Astrocyte of the spinal cord (primary cell): ENCODE data around the gene MEGF6.
A peak's percentile ranks its signal among the peaks of the same experiment; 100 is the strongest.

Experiments used
- DNase-seq: peaks from one replicate; pipeline ENCODE4 v3.0.0; 2011; ENCODE audit warnings: low read depth, low spot score
- H3K4me3 ChIP-seq: 2 replicates; pipeline ENCODE4 v1.5.1; 2011; ENCODE audit warnings: low read depth, mild to moderate bottlenecking, low read length, moderate library complexity
- in situ Hi-C: cut with HindIII; loops from 2 replicates; pipeline ENCODE4 v1.10.0; 2017; ENCODE audit warnings: low sequenced_read_pairs
- TF ChIP-seq, protein P1 (sequence below): IDR thresholded peaks from 2 replicates; pipeline ENCODE4 v1.5.1; 2012; ENCODE audit warnings: low read depth, mild to moderate bottlenecking, low read length, inconsistent platforms

MEGF6 gene

DNA sequence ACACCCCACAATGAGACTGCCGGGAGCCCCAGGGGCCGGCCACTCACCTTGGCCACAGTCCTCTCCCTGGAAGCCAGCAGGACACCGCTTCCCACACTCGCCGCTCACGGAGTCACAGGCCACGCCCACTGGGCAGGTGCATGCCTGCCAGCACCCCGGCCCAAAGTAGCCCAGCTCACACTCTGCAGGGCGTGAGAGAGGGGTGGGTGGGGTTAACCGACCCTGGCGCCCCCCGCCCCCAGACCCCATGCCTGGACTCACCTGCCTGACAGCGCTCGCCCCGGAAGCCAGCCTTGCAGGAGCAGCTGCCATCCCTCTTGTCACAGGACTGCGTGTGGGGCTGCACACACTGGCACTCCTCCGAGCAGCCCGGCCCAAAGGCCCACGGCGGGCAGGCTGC, 106.1 kb downstream of the MEGF6 start:
- in situ Hi-C loops, result no loop called here
- TF ChIP-seq, protein P1, sequence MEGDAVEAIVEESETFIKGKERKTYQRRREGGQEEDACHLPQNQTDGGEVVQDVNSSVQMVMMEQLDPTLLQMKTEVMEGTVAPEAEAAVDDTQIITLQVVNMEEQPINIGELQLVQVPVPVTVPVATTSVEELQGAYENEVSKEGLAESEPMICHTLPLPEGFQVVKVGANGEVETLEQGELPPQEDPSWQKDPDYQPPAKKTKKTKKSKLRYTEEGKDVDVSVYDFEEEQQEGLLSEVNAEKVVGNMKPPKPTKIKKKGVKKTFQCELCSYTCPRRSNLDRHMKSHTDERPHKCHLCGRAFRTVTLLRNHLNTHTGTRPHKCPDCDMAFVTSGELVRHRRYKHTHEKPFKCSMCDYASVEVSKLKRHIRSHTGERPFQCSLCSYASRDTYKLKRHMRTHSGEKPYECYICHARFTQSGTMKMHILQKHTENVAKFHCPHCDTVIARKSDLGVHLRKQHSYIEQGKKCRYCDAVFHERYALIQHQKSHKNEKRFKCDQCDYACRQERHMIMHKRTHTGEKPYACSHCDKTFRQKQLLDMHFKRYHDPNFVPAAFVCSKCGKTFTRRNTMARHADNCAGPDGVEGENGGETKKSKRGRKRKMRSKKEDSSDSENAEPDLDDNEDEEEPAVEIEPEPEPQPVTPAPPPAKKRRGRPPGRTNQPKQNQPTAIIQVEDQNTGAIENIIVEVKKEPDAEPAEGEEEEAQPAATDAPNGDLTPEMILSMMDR, result no peak

DNA sequence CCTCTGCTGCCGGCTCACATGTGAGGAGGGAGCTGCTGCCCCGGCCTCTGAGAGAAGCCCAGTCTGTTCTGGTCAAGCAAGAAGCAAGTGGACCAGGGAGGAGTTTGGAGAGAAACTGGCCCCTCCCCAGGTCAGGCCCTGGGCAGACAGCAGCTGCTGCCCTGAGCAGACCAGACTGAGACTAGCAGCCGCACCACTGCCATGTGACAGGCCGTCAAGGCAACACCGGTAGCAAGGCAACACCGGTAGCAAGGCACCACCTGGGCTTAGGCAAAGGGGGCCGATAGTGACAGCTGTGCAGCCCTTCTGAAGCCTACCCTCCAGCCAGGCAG, 106.5 kb downstream of the MEGF6 start:
- in situ Hi-C loops, result no loop called here
- no peak for DNase-seq

More for the DNA sequence above, 106.1 kb downstream of the MEGF6 start:
- H3K4me3 ChIP-seq, result no peak overlapping the region
- no peak for DNase-seq

DNA sequence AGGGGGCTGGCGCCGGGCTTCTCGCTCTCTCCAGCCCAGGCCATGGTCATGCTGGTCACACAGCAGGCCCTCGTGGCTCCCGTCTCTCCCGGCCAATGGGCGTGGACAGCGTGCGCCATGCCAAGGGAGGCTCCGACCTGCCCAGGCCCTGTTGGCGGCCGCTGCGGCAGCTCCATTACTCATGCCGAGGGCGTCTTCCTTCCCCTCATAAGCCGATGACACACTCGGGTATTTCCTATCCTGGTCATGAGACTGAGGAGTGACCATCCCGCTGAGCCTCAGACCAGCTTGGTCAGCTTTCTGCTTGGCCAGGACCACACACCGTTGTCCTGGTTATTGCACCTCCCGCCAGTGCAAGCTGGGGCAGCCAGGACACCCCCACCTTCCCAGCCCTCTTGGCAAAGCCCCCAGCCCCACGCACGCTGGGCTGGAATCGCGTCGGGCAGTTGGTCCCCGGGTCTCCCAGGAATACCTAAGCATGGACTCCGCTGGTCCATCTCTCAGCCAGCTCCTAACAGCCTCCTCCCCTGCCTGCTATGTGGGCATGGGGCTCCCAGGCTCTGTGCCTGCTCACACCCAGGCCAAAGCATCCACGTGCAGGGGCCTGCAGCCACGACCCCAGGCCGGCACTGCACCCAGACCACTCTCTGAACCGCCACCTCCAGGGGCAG, 107.0 kb downstream of the MEGF6 start:
- in situ Hi-C loops, result no loop called here
- H3K4me3 ChIP-seq, result no peak overlapping the region
- TF ChIP-seq, protein P1, result no peak
- peak; percentile 87 for DNase-seq

More for the DNA sequence above, 106.5 kb downstream of the MEGF6 start:
- no peak overlapping the region for H3K4me3 ChIP-seq
- TF ChIP-seq, protein P1, result no peak

DNA sequence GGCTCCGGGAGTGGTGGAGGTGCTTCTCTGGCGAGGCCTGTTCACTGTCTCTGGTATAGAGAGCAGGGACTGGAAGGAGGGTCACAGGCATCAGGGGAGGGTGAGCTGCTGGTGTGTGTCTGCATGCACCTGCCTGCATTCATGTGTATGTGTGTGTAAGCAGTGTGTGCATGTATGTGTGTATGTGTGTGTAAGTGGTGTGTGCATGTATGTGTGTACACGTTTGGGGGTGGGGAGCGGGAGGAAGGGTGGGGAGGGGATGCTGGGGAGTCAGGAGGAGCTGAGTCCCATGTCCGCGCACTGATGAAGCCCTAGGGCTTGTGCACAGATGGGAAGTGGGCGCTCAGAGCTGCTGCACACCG, 107.8 kb downstream of the MEGF6 start:
- in situ Hi-C loops, result no loop called here

DNA sequence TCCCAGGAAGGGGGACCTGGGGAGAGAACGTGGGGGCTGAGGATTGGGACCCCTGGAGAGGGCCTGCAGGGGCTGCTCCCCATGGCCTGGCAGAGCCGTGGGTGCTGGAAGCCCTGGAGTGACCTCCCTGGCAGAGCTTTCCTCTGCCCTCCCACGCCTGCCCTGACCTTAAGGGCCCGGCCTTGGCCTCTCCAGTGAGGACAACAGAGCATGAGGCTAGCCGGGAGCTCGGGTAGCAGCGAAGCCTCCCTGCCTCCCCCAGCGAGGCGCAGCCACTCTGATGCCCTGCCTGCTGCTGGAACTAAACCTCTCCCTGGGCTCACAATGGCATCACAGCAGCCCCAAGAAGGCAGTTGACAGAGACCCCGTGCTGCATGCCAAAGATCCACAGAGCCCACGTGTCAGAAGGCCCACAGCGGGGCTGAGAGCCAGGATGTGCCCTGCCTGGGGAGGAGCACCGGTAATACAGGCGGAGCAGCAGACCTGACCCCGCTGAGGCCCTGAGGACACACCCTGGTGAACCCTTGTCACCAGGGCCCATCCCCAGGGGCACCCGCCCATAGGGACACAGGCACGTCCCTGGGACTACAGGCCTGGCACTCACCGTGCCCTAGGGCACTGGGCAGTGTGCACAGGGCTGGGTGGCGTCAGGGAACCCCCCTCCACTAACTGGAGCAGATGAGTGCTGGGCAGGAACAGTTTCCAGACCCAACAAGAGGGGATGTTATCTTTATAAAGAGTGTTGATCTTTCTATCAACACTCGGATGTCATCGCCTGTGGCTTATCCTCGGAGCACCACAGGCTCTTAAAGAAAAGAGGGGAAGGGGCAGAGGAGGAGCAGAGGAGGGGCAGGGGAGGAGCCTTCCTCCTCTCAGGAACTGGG, 108.4 kb downstream of the MEGF6 start:
- TF ChIP-seq, protein P1, result no peak
- no peak for DNase-seq
- no peak overlapping the region for H3K4me3 ChIP-seq
- in situ Hi-C loops, result no loop called here

More for the DNA sequence above, 107.8 kb downstream of the MEGF6 start:
- TF ChIP-seq, protein P1, result no peak
- no peak overlapping the region for H3K4me3 ChIP-seq
- no peak for DNase-seq

DNA sequence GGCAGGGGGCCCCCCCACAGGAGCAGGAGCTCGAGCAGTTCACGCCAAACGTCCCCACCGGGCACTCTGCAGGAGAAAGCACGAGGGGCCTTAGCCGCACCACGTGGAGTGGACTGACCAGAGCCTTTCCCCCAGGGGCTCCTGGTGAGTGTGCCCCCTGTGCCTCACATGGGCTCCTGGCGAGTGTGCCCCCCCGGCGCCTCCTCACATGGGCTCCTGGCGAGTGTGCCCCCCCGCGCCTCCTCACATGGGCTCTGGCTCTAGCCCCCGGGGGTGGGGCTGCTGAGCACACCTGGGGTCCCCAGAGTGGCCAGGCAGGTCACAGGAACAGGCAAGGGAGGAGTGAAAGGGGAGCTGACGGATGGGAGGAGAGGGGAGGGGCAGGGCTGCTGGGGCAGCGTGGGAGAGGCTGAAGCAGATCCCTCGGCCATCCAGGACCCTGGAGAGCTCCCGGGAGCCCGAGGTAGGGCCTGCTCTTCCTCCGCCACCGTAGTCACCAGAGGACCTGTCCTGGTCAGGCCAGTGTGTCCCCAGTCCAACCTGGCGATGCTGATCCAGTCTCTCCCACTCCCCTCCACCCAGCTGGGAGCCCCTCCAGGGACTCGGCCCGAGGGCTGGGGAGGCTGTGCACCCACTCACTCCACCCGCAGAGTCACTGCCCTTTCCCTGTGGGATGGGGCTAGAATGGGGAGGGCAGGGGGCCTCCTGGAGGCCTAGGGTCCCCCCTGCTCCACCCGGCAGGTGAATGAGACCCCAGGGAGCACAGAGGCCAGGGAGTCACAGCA, 109.3 kb downstream of the MEGF6 start:
- DNase-seq, result peak; percentile 43
- in situ Hi-C loops, result no loop called here
- TF ChIP-seq, protein P1, result no peak
- H3K4me3 ChIP-seq, result no peak overlapping the region
